ENCODE results near the gene MEGF9. TPM values are rescaled to one million over a fixed set of nuclear protein-coding genes. Genes with fewer than 3 reads are reported as not detected.

The MEGF9 gene
- total RNA-seq, 1 donor from 2014 or later: 20.6 TPM

DNA sequence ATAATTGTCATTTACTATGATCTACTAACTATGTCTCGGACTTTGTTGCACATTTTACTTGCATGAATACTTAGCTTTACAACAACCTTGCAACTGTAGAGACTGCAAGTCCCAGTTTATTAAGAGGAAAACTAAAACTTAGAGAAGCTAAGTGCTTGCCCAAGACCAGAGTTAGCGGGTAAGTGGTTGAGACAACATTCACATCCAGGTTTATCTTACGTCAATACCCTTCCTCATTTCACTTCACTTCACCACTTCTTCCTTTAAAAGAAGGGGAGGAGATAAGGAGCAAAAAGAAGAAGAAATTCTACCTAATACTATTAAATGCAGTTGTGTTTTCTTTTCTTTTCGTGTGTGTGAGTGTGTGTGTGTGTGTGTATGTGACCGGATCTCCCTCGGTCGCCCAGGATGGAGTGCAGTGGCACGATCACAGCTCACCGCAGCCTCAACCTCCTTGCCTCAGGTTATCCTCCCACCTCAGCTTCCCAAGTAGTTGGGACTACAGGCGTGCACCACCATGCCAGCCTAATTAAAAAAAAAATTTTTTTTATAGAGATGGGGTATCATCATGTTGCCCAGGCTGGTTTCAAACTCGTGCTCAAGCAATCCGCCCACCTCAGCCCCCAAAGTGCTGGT lies 37.4 kb downstream of the MEGF9 start:
- no peak overlapping the region for H3K27ac Mint-ChIP-seq (ENCODE audit: unreplicated experiment)
- no peaks in the 10 kb centered on the region for H3K9me3 Mint-ChIP-seq (ENCODE audit: low read depth)
- no peak for DNase-seq (ENCODE audit: low spot score)
- H3K36me3 Mint-ChIP-seq (ENCODE audit: low read depth): peaks cover 2% of the 10 kb centered on the region
- no peak for TF ChIP-seq CTCF (IDR thresholded peaks at IDR 0.05)
- H3K27me3 Mint-ChIP-seq (ENCODE audit: low read depth): no peaks in the 10 kb centered on the region
- H3K4me3 Mint-ChIP-seq (ENCODE audit: unreplicated experiment): no peak overlapping the region
- H3K4me1 Mint-ChIP-seq (ENCODE audit: low read depth): peaks cover 2% of the 10 kb centered on the region

DNA sequence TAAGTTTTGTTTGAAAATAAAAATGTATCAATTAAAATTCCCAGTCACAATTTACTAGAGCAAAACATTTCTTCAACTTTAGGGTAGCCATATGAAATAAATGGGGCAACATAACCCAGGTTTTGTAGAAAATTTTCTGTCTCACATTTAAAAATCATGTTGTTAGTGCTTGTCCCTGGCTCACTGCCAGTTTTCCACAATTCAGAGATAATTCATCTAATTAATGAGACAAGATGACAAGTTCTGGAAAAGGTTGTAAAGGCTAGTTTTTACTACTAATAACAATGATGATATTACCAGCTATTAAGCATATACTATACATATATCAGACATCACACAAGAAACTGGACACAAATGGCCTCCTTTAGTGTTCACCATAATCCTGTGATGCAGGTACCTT lies 45.9 kb downstream of the MEGF9 start:
- H3K36me3 Mint-ChIP-seq (ENCODE audit: low read depth): no peaks in the 10 kb centered on the region
- no peak for DNase-seq (ENCODE audit: low spot score)
- no peak overlapping the region for H3K27ac Mint-ChIP-seq (ENCODE audit: unreplicated experiment)
- H3K4me1 Mint-ChIP-seq (ENCODE audit: low read depth): no peaks in the 10 kb centered on the region
- no peaks in the 10 kb centered on the region for H3K27me3 Mint-ChIP-seq (ENCODE audit: low read depth)
- TF ChIP-seq CTCF (IDR thresholded peaks at IDR 0.05): no peak
- peaks cover 5% of the 10 kb centered on the region for H3K9me3 Mint-ChIP-seq (ENCODE audit: low read depth)
- no peak overlapping the region for H3K4me3 Mint-ChIP-seq (ENCODE audit: unreplicated experiment)

- Mint-ChIP-seq H3K4me3 (ENCODE audit: unreplicated experiment) (no peak overlapping the region), H3K36me3 (ENCODE audit: low read depth) (no peaks in the 10 kb centered on the region), H3K4me1 (ENCODE audit: low read depth) (peaks cover 12% of the 10 kb centered on the region), H3K27me3 (ENCODE audit: low read depth) (no peaks in the 10 kb centered on the region), H3K27ac (ENCODE audit: unreplicated experiment) (no peak overlapping the region), H3K9me3 (ENCODE audit: low read depth) (peaks cover 5% of the 10 kb centered on the region)
- no peak for TF ChIP-seq CTCF (IDR thresholded peaks at IDR 0.05)
- DNase-seq (ENCODE audit: low spot score): no peak
Measured at GRCh38 chr9:120663950-120664349, 50.3 kb downstream of the MEGF9 start.

- Mint-ChIP-seq H3K4me1 (ENCODE audit: low read depth) (peaks cover 12% of the 10 kb centered on the region), H3K27ac (ENCODE audit: unreplicated experiment) (no peak overlapping the region), H3K36me3 (ENCODE audit: low read depth) (no peaks in the 10 kb centered on the region), H3K9me3 (ENCODE audit: low read depth) (peaks cover 5% of the 10 kb centered on the region), H3K4me3 (ENCODE audit: unreplicated experiment) (no peak overlapping the region), H3K27me3 (ENCODE audit: low read depth) (no peaks in the 10 kb centered on the region)
- no peak for TF ChIP-seq CTCF (IDR thresholded peaks at IDR 0.05)
- DNase-seq (ENCODE audit: low spot score): no peak
Measured at GRCh38 chr9:120663380-120663779, 50.9 kb downstream of the MEGF9 start.

- H3K27ac Mint-ChIP-seq (ENCODE audit: unreplicated experiment): no peak overlapping the region
- TF ChIP-seq CTCF (IDR thresholded peaks at IDR 0.05): no peak
- peaks cover 12% of the 10 kb centered on the region for H3K4me1 Mint-ChIP-seq (ENCODE audit: low read depth)
- no peak for DNase-seq (ENCODE audit: low spot score)
- no peaks in the 10 kb centered on the region for H3K36me3 Mint-ChIP-seq (ENCODE audit: low read depth)
- no peak overlapping the region for H3K4me3 Mint-ChIP-seq (ENCODE audit: unreplicated experiment)
- H3K9me3 Mint-ChIP-seq (ENCODE audit: low read depth): peaks cover 5% of the 10 kb centered on the region
- H3K27me3 Mint-ChIP-seq (ENCODE audit: low read depth): no peaks in the 10 kb centered on the region
Measured at GRCh38 chr9:120662513-120662912, 51.8 kb downstream of the MEGF9 start.

All from chondrocyte (in vitro differentiated cells).